Omental fat pad (tissue), 4 donors: Measurements from ENCODE around the gene USH1G. TPM values are rescaled to one million over a fixed set of nuclear protein-coding genes. Genes with fewer than 3 reads are reported as not detected.

Source experiments
- ATAC-seq: fragments of 150-250 bp; one replicate; pipeline ENCODE4 v1.9.1; 2016; ENCODE audit warnings: mild to moderate bottlenecking, moderate library complexity; ENCODE audit not compliant: low FRiP score
- DNase-seq: peaks from one replicate; pipeline ENCODE4 v3.0.0-alpha.2; 2019; ENCODE audit warnings: low spot score
- CTCF ChIP-seq, 3 donors: fragments of 450-650 bp; IDR thresholded peaks; one replicate each; pipeline ENCODE4 v1.5.1; 2016 to 2017; ENCODE audit warnings: antibody characterized with exemption in 3 of 3, mild to moderate bottlenecking in 3 of 3, moderate library complexity in 2 of 3
- total RNA-seq, 4 donors: library from RNA; depleted of rRNA; stranded (reverse); fragments of >200 nt; gene quantifications; one replicate each; pipeline ENCODE4 v1.1.0, GENCODE V29; 2016

Gene USH1G
- total RNA-seq, 4 donors from 2014 or later: not detected

- no peak for DNase-seq
- TF ChIP-seq CTCF (IDR thresholded peaks at IDR 0.05): no peak
- no peak for ATAC-seq
These were observed 2.2 kb upstream of the USH1G start for GRCh38 chr17:74925242-74925641.

- TF ChIP-seq CTCF (IDR thresholded peaks at IDR 0.05): no peak
- no peak for DNase-seq
- ATAC-seq: no peak
These were observed 1.3 kb upstream of the USH1G start, which contains the start of gene OTOP2 for GRCh38 chr17:74924250-74924948. Gene OTOP2 (plus strand): TSS chr17:74924273. CDS start chr17:74924633, 360 bp downstream.

GRCh38 chr17:74923538-74924249 is 639 bp upstream of the USH1G start:
- DNase-seq (peak; percentile 67), ATAC-seq (peak; percentile 45)
- TF ChIP-seq CTCF (IDR thresholded peaks at IDR 0.05): no peak

GRCh38 chr17:74922172-74922571 is 883 bp downstream of the USH1G start:
- DNase-seq (no peak), ATAC-seq (no peak)

GRCh38 chr17:74921769-74922168 is 1.3 kb downstream of the USH1G start:
- TF ChIP-seq CTCF (IDR thresholded peaks at IDR 0.05): no peak
- ATAC-seq: no peak
- no peak for DNase-seq

More at GRCh38 chr17:74922172-74922571, 883 bp downstream of the USH1G start:
- TF ChIP-seq CTCF (IDR thresholded peaks at IDR 0.05): no peak

GRCh38 chr17:74921026-74921681 is 1.9 kb downstream of the USH1G start:
- peak; percentile 10 for ATAC-seq
- no peak for TF ChIP-seq CTCF (IDR thresholded peaks at IDR 0.05)
- DNase-seq: no peak
